Measurements from ENCODE around the gene NCOA3.
"Not testable (repeated sequence)": the region's sequence is repeated elsewhere in the genome, so short reads cannot be mapped to it uniquely, and the experiment has no call there.

Gene NCOA3

DNA sequence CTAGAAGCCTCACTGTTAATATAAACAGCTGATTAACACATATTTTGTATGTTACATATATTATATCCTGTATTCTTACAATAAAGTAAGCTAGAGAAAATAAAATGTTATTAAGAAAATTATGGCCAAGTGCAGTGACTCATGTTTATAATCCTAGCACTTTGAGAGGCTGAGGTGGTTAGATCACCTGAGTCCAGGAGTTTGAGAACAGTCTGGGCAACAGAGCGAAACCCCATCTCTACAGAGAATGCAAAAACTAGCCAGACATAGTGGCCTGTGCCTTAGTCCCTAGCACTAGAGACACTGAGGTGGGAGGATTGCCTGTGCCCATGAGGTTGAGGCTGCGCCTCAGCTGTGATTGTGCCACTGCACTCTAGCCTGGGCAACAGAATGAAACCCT is 81.9 kb downstream of the NCOA3 start:
- peak overlapping the region; percentile 69 for H3K27ac Mint-ChIP-seq
- no peaks in the 10 kb centered on the region for H3K27me3 Mint-ChIP-seq
- H3K4me1 Mint-ChIP-seq: peaks cover 24% of the 10 kb centered on the region
- no peak overlapping the region for H3K4me3 Mint-ChIP-seq
- CTCF ChIA-PET: no interaction called here
- no peak for DNase-seq
- peaks cover 42% of the 10 kb centered on the region for H3K36me3 Mint-ChIP-seq
- H3K9me3 Mint-ChIP-seq: no peaks in the 10 kb centered on the region

DNA sequence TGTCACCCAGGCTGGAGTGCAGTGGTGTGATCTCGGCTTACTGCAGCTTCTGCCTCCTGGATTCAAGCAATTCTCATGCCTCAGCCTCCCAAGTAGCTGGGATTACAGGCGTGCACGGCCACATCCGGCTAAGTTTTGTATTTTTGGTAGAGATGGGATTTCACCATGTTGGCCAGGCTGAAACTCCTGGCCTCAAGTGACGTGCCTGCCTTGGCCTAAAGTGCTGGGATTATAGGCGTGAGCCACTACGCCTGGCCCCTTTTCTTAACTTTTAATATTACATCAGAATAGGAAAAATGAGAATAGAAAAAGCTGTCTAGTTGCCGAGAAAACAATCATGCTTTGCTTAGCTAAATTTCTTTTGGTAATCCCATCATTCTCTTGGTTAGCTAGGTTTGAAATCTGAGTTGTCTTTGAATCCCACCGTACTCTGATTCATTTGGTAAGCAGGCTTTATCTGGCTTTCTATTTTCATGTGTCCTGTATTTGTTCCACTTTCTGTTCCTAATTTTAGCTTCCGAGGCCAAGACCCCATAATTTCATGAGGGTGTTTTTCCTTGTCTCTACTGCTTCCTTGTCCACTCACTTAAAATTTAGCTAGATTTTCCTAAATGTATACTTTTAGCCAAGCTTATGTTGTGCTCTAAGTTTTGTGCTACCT is 83.5 kb downstream of the NCOA3 start:
- peaks cover 12% of the 10 kb centered on the region for H3K4me1 Mint-ChIP-seq
- CTCF ChIA-PET: interaction anchor here (1.2 kb wide), 1 partner anchor 9 kb away, joined by 3 read pairs; no protein-coding TSS in a partner anchor

DNA sequence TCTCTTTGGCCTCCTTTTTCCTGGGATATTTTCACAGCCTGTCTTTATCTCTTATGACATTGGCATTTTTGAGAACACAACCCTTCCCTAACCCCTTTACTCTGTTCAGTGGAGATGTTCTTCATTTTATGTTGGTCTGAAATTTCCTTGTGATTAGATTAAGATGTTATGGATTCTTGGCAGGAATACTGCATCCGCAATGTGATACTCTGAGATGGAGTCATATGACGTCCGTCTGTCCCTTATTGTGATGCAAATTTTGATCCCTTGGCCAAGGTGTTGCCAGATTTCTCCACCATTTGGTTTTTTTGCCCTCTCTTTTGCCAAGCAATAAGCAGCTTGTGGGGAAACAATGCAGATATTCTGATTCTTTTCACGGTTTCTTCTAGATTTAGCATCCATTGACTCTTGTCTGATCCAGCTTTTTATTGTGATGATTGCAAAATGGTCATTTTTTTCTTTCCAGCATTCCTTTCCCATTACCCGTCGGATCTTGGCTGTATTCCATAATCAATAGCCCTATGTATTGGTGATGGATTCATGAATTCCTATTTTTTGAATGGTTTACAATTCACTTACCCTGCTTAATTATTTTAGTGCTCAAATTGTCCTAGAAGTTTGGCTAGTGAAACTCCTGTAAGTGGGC is 85.1 kb downstream of the NCOA3 start:
- no peaks in the 10 kb centered on the region for H3K9me3 Mint-ChIP-seq
- no peak overlapping the region for H3K27ac Mint-ChIP-seq
- no peaks in the 10 kb centered on the region for H3K27me3 Mint-ChIP-seq
- no peak for DNase-seq
- peaks cover 17% of the 10 kb centered on the region for H3K4me1 Mint-ChIP-seq
- peaks cover 41% of the 10 kb centered on the region for H3K36me3 Mint-ChIP-seq
- no peak overlapping the region for H3K4me3 Mint-ChIP-seq
- CTCF ChIA-PET: no interaction called here

More for the DNA sequence above, 83.5 kb downstream of the NCOA3 start:
- peak overlapping the region; percentile 68 for H3K27ac Mint-ChIP-seq
- H3K9me3 Mint-ChIP-seq: no peaks in the 10 kb centered on the region
- peaks cover 42% of the 10 kb centered on the region for H3K36me3 Mint-ChIP-seq
- no peaks in the 10 kb centered on the region for H3K27me3 Mint-ChIP-seq
- no peak for DNase-seq
- no peak overlapping the region for H3K4me3 Mint-ChIP-seq

DNA sequence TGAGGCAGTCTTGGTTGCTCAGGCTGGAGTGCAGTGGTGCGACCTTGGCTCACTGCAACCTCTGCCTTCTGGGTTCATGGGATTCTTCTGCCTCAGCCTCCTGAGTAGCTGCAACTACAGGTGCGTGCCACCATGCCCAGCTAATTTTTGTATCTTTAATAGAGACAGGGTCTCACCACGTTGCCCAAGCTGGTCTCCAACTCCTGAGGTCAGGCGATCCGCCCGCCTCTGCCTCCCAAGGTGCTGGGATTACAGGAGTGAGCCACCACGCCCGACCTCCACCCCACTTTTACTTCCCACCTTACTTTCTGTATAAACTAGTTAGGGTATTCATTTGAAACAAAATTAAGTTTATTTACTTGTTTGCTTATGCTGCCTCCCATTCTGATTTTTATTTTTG is 86.5 kb downstream of the NCOA3 start:
- H3K9me3 Mint-ChIP-seq: no peaks in the 10 kb centered on the region
- H3K27ac Mint-ChIP-seq: no peak overlapping the region
- CTCF ChIA-PET: no interaction called here
- H3K27me3 Mint-ChIP-seq: no peaks in the 10 kb centered on the region
- peaks cover 48% of the 10 kb centered on the region for H3K36me3 Mint-ChIP-seq
- no peak overlapping the region for H3K4me3 Mint-ChIP-seq
- peaks cover 21% of the 10 kb centered on the region for H3K4me1 Mint-ChIP-seq
- DNase-seq: no peak

DNA sequence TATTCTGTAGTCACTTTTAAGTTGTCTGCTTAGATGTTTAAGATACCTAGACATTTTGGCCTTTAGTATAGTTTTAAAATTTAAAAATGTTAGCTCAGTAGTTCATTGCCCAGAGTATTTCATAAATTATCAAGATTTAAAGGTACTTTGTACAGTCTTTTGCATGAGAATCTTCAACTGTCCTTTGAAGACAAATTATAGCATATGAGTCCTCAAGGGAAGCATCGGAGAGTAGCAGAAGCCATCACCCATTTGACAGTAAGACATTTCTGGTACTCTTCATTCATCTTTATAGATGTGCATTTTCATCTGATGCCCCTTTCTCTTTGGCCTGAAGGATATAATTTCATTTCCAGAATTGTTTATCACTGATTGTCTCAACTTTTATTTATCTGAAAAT is 89.5 kb downstream of the NCOA3 start:
- peak overlapping the region; percentile 19 for H3K27ac Mint-ChIP-seq
- CTCF ChIA-PET: no interaction called here
- H3K4me3 Mint-ChIP-seq: no peak overlapping the region
- no peak for DNase-seq
- H3K9me3 Mint-ChIP-seq: no peaks in the 10 kb centered on the region
- peaks cover 48% of the 10 kb centered on the region for H3K36me3 Mint-ChIP-seq
- peaks cover 20% of the 10 kb centered on the region for H3K4me1 Mint-ChIP-seq
- no peaks in the 10 kb centered on the region for H3K27me3 Mint-ChIP-seq

DNA sequence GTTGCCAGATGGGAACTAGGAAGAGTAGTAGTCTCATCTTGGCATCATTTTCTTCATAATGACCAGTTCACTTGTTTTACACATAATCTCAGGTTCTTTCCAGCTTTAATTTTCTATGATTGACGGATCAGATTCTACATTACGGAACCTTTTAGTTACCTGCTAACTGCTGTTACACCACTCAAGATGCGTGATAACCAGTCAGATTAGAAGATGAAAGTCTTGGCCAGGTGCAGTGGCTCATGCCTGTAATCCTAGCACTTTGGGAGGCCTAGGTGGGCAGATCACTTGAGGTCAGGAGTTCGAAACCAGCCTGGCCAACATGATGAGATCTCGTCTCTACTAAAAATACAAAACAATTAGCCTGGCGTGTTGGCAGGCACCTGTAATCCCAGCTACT is 92.5 kb downstream of the NCOA3 start:
- Mint-ChIP-seq H3K9me3 (no peaks in the 10 kb centered on the region), H3K27ac (no peak overlapping the region), H3K36me3 (peaks cover 41% of the 10 kb centered on the region), H3K4me3 (no peak overlapping the region), H3K4me1 (peaks cover 25% of the 10 kb centered on the region), H3K27me3 (no peaks in the 10 kb centered on the region)
- CTCF ChIA-PET: no interaction called here
- no peak for DNase-seq

DNA sequence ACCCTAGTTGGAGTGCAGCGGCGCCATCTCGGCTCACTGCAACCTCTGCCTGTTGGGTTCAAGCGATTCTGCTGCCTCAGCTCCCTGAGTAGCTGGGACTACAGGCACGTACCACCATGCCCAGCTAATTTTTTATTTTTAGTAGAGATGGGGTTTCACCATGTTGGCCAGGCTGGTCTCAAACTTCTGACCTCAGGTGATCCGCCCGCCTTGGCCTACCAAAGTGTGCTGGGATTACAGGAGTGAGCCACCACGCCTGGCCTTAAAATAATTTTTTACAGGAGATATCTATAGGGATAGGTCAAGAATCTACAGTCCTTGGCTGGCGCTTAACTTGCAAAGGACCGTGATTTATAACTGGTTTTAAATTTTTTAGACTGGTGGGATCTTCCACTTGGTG is 93.5 kb downstream of the NCOA3 start:
- DNase-seq, H3K9me3 Mint-ChIP-seq, H3K4me3 Mint-ChIP-seq, CTCF ChIA-PET, H3K27ac Mint-ChIP-seq, H3K27me3 Mint-ChIP-seq: not testable (repeated sequence)
- Mint-ChIP-seq H3K36me3 (peaks cover 38% of the 10 kb centered on the region), H3K4me1 (peaks cover 30% of the 10 kb centered on the region)

DNA sequence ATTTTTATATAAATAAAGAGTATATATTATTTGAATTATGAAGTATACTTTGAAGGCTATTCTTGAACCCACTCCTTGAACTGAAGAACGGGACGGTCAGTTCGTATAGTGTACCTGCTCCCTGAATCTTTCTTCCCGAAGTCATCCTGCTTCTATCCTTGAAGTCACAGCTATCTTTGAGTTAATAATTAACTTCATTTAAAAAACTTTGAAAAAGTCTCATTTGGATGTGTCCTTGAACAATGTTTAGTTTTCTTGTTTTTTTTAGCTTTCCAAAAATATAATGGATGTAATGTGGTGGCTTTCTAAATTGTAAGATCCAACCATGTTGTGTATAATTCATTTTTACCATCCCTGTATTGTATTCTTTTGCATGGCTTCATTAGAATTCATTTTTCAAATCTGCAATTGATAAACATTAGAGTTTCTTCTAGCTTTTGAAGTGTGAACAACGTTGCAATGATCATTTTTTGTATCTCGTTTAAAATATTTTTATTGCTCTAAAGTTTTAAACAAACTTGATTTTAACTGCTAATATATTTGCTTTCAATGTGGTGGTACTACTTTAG is 94.4 kb downstream of the NCOA3 start:
- Mint-ChIP-seq H3K27me3 (no peaks in the 10 kb centered on the region), H3K9me3 (no peaks in the 10 kb centered on the region), H3K27ac (no peak overlapping the region), H3K4me1 (peaks cover 32% of the 10 kb centered on the region), H3K4me3 (no peak overlapping the region), H3K36me3 (peaks cover 40% of the 10 kb centered on the region)
- no peak for DNase-seq
- CTCF ChIA-PET: no interaction called here

DNA sequence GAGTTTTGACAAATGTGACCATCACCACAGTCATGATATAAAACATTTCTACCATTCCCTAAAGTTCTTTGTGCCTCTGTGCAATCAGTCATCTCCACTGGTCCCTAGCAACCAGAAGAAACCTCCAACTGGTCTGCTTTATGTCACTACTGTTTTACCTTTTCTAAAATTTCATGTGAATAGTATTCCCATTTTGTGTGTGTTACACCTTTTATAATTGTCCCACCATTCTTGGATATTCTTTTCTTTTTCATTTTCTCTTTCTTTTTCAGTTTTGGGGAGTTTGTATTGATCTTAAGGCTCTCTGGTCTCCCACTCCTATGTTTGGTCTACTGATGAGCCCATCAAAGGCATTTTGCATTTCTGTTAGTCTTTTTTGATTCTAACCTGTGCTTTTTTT is 95.4 kb downstream of the NCOA3 start:
- no peaks in the 10 kb centered on the region for H3K27me3 Mint-ChIP-seq
- CTCF ChIA-PET: no interaction called here
- peaks cover 28% of the 10 kb centered on the region for H3K4me1 Mint-ChIP-seq
- H3K36me3 Mint-ChIP-seq: peaks cover 33% of the 10 kb centered on the region
- H3K27ac Mint-ChIP-seq: peak overlapping the region; percentile 37
- H3K9me3 Mint-ChIP-seq: no peaks in the 10 kb centered on the region
- no peak overlapping the region for H3K4me3 Mint-ChIP-seq
- no peak for DNase-seq

DNA sequence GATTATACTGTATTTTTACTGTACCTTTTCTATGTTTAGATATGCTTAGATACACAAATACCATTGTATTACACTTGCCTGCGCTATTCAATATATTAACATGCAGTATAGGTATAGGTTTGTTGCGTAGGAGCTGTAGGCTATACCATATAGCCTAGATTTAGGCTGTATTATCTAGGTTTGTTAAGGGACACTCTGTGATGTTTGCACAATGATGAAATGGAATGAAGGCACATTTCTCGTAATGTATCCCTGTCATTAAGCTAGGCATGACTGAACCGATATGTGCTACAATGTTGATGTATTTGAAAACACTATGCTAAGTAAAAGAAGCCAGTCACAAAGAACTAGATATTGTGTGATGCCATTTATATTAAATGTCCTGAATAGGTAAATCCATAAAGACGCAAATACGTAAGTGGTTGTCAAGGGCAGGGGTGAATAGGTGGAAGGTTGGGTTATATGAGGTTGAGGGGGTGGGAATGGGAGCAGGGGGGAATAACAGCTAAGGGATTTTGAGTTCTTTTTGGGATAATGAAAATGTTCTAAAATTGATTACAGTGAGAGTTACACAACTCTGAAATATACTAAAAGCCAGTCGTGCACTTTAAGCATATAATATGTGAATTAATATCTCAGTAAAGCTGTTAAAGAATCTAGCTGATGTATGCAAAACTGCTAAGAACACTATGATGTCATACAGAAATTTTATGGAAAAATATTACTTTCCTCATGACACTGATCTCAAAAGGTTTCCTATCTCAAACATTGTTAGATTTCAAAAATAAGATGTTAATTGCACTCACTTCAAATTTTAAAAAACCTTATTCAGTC is 97.4 kb downstream of the NCOA3 start:
- CTCF ChIA-PET: no interaction called here
- H3K4me1 Mint-ChIP-seq: peaks cover 38% of the 10 kb centered on the region
- H3K27me3 Mint-ChIP-seq: no peaks in the 10 kb centered on the region
- DNase-seq: no peak
- peaks cover 36% of the 10 kb centered on the region for H3K36me3 Mint-ChIP-seq
- no peaks in the 10 kb centered on the region for H3K9me3 Mint-ChIP-seq
- no peak overlapping the region for H3K27ac Mint-ChIP-seq
- no peak overlapping the region for H3K4me3 Mint-ChIP-seq

DNA sequence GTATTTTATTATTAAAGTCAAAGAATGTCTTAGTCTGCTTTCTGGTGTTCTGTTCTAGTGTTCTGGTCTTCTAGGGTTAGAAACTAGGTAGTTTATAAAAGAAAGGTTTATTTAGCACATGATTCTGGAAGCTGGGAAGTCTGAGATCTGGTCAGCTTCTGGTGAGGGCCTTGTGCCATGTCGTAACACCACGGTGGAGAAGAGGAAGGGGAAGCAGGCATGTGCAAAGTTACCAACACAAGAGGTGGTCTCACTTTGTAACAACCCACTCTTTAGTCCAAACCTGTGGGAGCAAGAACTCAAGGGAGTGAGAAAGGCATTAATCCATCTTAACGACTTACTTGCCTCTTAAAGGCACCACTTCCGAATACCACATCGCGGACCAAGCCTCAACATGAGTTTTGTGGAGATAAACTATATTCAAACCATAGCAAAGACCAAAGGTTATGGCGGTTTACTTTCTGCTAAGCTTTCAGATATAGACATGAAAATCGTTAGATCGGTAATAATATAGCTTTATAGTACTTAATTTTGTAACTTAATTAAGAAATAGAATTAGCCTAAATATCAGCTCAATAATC is 99.4 kb downstream of the NCOA3 start:
- H3K36me3 Mint-ChIP-seq: peaks cover 33% of the 10 kb centered on the region
- CTCF ChIA-PET: interaction anchor here (1.2 to 1.7 kb wide), 2 partner anchors 63 to 116 kb away, joined by 3 to 4 read pairs; no protein-coding TSS in a partner anchor
- no peak for DNase-seq
- H3K9me3 Mint-ChIP-seq: no peaks in the 10 kb centered on the region
- H3K27ac Mint-ChIP-seq: no peak overlapping the region
- H3K4me1 Mint-ChIP-seq: peaks cover 50% of the 10 kb centered on the region
- no peak overlapping the region for H3K4me3 Mint-ChIP-seq
- H3K27me3 Mint-ChIP-seq: no peaks in the 10 kb centered on the region

DNA sequence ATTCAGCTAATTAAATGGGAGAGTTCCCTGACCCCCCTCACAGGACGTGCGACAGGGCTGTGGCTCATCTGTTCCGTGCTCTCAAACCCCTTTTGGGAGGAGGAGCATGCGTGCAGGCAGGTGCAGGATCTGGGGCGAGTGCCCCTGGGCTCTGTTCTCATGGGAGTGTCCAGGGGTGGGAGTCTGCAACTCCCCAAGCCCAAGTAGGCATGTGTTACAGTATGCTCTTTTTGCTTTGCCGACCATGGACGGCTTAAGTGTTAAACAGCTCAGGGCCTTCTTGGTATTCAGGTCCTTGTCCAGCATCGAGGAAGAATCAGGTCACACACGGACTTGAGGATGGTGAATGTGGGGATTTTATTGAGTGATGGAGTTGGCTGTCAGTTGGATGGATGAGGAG is 101.6 kb downstream of the NCOA3 start:
- no peaks in the 10 kb centered on the region for H3K27me3 Mint-ChIP-seq
- peaks cover 36% of the 10 kb centered on the region for H3K36me3 Mint-ChIP-seq
- H3K27ac Mint-ChIP-seq: no peak overlapping the region
- H3K4me1 Mint-ChIP-seq: peaks cover 67% of the 10 kb centered on the region
- H3K4me3 Mint-ChIP-seq: no peak overlapping the region
- no peak for DNase-seq
- CTCF ChIA-PET: interaction anchor here (0.6 to 1.4 kb wide), 2 partner anchors 11 to 36 kb away, joined by 3 read pairs; no protein-coding TSS in a partner anchor
- H3K9me3 Mint-ChIP-seq: no peaks in the 10 kb centered on the region

DNA sequence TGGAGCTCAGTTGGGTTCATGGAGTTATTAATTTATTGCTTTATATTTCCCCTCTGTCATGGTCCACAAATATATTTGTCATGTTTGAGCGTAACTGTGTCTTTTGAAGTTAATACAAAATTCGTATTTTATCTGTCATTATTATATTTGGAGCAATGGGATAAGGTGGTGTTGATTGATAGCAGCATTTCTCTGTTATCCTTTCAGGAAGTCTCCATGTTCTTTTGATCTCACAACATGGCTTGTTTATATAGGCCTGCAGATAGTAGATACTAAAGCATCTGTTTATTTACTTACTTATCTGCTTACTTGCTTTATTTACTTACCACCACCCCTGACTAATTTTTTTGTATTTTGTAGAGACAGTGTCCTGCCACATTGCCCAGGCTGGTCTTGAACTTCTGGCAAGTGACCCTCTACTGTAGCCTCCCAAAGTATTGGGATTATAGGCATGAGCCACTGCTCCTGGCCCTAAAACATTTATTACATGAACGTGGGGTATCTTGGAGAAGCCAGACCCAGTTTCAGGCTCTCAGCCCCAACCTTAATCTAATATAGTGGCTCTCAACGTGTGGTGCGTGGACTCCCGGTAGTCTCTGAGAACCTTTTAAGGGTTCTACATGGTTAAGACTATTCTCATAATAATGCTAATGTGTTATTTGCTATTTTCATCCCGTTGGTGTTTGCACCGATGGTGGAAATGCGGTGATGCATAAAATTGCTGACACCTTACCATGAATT is 104.2 kb downstream of the NCOA3 start:
- H3K9me3 Mint-ChIP-seq: no peaks in the 10 kb centered on the region
- DNase-seq: no peak
- peaks cover 81% of the 10 kb centered on the region for H3K4me1 Mint-ChIP-seq
- no peaks in the 10 kb centered on the region for H3K27me3 Mint-ChIP-seq
- peak overlapping the region; percentile 10 for H3K4me3 Mint-ChIP-seq
- CTCF ChIA-PET: interaction anchor here (0.8 to 0.9 kb wide), 2 partner anchors 78 to 104 kb away, joined by 3 read pairs; partner anchors contain the start of gene NCOA3
- H3K27ac Mint-ChIP-seq: peak overlapping the region; percentile 78
- H3K36me3 Mint-ChIP-seq: peaks cover 43% of the 10 kb centered on the region
